Stimulated activated CD8-positive, alpha-beta memory T cell treated with anti-CD3 and anti-CD28 coated beads, Interleukin-2, amount 100 ng/mL, for 1 hour (primary cell): Measurements from ENCODE around the gene PSEN2.
"Not testable (repeated sequence)": the region's sequence is repeated elsewhere in the genome, so short reads cannot be mapped to it uniquely, and the experiment has no call there.

ENCODE experiments used
- DNase-seq, 2 donors: peaks; one replicate each; pipeline ENCODE4 v3.0.0-alpha.2; 2020; ENCODE audit warnings: low read depth in 2 of 2

Gene PSEN2

DNA sequence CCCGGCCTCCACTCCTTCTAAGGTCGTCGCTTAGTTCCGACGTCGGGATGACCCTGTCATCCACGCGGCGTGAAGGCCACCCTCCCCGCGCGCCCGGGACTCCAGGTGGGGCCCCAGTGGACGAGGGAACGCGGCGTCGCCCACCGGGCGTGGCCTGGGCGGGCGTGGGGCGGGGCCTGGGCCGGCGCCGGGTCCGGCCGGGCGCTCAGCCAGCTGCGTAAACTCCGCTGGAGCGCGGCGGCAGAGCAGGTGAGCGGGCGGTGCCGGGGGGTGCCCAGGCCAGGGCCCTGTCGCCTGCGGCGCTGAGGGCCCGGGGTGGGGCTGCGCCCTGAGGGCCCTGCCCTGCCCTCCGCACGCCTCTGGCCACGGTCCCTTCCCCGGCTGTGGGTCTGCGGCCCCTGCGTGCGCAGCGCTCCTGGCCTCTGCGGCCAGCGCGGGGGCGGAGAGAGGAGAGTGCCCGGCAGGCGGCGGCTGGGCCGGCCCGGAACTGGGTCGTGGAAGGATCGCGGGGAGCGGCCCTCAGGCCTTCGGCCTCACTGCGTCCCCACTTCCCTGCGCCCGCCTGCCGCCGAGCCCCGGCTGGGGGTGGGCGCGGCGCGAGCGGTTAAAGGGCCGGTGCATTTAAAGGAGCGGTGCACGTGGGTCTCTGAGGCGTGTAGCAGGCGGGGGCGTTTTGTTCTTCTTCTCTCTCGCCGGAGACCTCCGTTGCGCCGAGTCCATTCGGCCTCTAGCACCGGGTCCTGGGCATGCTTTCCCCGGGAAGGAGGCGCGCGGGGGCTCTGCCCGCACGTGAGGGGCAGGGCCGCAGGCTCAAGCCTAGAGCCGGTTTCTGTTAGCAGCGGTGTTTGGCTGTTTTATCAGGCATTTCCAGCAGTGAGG is at the start of gene PSEN2:
Gene PSEN2, plus strand, starts transcription at position 216 of the 879 bp plus-strand sequence. CDS start 11,292 bp downstream, outside the sequence.
- DNase-seq, result peak; percentile 24 to 25

DNA sequence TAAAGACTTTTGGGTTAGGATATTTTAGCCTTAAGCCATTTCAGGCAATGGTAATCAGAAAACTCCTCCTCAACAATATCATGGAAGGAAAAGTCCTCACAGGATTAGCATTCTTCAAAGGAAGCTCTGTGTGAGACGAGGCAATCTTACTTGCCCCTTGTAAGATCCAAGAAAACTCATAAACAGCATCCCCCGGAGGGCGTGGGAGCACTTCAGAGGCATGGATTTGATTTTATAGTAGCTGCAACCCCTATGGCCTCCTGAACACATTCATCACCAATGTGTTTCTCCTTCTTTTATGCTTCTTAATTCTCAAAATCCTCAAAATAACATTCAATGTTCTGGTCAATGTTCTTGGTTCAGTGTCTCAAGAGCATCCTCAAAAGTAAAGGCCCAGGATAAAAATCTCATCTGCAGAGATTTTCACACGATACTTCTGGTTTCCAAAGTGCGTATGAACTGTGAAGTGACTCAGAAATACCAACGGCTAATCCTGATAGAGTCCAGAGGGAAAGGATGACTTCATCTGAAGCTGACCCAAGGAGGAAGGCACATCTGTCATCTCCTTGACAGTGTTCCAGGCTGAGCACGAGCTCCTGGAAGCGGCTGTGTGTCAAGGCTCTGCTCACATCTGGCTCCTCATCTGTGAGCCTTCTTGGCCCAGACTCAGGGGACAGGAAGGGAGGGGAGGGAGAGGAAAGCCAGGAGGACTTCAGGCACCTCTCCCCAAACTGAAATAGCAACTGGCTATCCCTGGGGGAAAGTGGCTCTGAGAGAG is 49.3 kb upstream of the PSEN2 start:
- DNase-seq, result no peak

DNA sequence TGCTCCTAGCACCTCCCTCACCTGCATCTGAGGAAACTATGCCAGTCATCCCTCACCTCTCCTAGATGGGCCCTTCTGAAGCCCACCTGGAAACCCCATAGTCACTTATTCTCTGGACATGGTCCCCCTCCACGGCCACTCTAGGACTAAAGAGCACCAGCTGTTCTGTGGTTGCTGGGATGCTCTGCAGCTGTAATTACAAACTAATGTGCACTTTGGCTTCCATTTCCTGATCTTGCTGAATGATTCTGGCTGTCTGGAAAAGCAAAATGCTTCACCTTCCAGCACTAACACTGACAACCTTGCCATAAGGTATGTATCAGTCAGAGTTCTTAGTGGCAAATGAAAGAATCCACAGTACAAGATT is 48.7 kb upstream of the PSEN2 start:
- DNase-seq, result no peak

DNA sequence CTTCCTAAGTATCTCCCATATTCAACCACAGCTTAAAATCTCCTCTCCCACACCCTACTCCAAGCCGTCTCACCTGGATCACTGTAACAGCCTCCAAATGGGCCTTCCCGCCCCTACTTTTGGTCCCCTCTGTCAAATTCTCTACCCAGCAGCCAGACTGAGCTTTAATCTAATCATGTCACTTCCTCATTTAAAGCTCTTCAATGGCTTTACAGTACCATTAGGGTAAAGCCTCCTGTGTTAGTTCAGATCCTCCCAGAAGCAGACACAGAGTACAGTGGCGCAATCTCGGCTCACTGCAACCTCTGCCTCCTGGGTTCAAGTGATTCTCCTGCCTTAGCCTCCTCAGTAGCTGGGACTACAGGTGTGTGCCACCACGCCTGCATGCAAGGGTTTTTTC is 46.8 kb upstream of the PSEN2 start:
- DNase-seq, result no peak

DNA sequence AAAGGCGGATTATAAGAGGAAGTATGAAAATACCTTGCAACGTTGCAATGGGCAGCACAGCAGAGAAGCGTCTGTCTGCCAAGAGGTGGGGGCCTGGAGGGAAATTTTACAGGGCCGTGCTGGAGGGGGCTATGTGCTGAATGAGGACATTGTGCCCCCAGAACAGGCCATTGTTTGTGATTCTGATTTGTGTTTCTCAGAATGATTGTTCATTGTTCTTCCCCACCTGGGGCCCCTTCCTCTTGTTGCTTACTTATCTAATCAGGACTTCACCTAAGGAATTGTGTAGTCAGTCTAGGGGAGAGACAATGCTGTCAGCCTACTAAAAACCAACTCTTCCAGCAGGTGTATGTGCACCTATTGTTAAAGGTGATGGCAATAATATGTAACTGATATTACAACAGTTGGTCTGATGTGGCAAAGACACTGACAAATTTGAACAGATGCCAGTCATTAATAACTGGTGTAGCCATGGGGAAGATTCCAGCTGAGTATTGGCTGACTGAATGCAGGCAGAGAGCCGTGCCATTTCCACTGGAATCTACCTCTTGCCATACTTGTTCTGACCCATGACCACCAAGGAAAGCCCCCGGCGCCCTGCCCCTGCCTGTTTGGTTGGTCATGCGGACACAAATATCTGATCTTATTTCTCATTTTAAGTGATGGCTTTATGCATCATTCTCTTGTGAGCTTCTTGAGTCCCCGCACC is 45.2 kb upstream of the PSEN2 start:
- DNase-seq, result no peak

DNA sequence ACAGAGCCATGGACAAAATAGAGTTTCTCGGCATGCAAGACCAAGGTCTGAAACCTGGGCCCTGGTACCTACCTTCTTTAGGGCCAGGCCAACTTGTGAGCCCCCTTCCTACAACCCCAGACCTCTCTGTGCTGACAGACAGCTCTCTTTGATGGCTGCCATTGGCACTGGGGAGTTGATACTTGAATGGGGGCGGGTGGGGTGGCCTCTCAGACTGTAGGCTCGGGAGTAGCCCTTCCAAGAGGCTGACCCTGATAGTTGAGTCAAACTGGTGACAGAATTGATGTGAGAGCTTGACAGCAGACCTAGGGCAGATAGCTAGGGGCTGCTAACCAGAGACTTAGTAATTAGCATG is 44.7 kb upstream of the PSEN2 start:
- DNase-seq, result no peak

DNA sequence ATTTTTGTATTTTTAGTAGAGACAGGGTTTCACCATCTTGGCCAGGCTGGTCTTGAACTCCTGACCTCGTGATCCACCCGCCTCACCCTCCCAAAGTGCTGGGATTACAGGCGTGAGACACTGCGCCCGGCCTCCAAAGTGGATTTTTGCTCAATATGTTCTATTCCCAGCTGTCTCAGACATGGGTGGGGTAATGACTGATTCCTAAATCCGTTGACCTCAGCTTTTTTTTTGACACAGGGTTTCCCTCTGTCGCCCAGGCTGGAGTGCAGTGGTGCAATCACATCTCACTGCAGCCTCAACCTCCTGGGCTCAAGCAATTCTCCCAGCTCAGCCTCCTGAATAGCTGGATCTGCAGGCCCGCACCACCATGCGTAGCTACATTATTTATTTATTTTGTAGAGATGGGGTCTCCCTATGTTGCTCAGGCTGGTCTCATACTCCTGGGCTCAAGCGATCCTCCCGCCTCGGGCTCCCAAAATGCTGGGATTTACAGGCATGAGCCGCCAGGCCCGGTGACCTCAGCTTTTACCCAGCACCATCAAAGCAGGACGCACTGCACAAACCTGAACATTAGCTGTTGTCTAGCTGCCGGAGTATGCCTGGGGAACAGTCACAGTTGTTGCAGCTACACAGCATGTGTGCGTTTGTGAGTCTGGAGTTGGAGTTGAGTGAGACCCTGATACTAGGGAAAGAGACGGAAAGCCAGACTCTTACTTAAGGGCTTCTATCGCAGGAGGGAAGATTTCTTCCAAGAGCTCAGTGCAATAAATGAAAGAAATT is 43.7 kb upstream of the PSEN2 start:
- no peak for DNase-seq

DNA sequence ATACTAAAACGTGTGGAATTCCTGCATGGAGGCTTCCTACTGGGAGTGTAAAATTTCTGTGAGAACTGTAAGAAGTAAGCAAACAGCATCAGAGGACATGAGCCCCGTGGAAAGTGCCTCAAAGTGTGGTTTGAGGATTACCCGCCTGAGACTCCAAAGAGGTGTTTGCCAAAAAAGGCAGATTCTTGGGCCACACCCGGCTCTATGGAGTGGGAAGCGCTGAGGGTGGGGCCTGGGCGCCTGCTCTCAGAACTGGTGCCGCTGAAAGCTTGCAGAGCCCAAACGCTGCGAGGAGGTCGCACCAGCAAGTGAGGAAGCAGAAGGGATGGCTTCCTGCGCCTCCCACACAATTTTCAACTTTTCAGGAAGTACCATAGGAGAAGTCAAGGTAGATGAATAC is 43.0 kb upstream of the PSEN2 start:
- DNase-seq, result no peak

DNA sequence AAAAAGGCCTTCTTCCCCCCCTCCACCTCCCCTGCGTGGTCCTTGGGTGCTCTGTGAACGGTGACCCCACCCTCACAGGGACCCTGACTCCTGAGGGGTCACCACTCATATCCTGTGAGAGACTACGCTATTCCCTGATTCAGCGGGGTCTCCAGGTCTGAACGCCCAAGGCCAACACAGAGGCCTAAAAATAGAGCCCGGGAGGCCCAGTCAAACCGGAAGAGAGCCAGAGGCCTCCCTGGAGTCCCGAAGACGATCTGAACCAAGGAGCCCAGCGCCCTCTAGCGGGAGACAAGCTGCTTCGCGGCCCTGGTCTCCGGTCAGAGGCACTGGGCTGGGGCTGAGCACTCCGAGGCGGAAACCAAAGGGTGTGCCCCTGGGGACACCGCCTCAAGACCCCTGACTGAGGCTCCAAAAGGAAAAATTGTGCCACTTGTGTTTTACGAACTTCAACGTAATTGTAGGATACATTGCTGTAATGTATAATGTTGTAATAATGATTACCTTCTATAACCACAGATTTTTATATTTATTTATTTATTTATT is 42.4 kb upstream of the PSEN2 start:
- DNase-seq, result peak; percentile 89 to 92

DNA sequence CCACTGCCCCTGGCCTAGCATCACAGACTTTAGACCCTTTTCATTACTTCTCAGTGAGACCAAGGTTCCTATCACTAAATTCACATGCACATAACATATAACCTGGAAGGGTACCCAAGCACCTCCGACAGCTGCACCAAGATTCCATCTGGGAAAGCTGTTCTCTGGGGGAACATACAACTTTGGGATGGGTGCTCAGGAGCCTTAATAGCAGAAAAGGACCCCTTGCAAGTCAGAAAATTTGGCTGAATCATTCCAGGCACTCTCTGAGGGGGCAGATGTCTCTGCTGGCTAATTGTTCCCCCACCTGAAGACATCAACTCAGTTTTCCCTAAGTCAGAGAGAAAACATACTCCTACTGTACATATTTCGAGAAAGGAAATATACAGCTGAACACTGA is 41.3 kb upstream of the PSEN2 start:
- DNase-seq, result no peak

DNA sequence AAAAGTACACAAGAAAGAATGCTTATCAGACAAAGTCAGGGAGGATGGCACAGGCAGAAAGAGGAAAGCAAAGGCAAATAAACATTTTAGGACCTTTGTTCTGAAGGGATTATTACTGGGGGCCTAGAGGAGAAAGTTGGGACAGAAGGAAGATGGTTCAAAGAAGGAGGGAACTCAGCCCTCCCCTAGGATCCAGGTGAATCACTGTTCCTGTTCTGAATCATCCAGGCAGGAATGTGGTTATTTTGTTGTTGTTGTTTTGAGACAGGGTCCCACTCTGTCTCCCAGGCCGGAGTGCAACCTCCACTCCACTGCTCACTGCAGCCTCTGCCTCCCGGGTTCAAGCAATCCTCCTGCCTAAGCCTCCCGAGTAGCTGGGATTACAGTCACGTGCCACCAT is 38.5 kb upstream of the PSEN2 start:
- DNase-seq, result no peak

DNA sequence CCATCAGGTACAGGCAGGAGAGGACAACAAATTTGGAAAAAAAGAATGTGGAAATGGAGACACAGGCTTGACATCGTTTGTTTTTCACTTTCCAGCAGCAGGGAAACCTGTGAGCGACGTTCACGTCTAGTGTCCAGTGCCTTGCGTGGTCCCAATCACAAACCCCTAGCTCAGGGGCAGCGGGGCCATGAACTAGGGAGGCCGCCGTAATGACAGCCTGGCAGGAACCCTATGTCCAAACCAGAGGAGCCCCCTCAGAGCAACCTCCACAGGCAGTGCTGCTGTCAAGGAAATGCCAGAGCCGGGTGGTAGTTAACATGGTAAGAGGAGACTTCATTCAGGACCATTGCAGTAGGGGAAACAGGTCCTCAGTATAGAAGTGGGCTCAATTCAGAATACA is 37.8 kb upstream of the PSEN2 start:
- DNase-seq, result no peak

DNA sequence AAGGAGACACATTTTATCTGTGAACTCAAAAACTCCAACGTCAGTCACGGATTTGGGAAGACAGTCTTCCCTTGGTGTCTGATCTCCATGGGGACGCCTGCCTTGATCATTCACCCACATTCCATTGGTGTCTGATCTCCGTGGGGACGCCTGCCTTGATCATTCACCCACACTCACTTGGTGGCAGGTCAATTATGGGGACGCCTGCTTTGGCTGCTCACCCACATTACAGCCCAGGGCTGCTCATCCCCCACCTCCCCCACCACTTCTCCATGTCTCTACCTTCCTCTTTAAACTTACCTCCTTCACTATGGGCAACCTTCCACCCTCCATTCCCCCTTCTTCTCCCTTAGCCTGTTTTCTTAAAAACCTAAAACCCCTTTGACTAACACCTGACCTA is 36.2 kb upstream of the PSEN2 start:
- DNase-seq, result not testable (repeated sequence)

DNA sequence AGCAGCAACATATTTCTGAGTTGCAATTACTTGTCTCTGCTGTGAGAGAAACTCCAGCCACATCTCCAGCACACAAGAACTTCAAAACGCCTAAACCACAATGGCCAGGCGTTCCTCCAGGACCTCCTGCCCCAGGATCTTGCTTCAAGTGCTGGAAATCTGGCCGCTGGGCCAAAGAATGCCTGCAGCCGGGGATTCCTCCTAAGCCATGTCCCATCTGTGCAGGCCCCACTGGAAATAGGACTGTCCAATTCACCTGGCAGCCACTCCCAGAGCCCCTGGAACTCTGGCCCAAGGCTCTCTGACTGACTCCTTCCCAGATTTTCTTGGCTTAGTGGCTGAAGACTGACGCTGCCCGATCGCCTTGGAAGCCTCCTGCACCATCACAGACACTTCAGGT is 35.0 kb upstream of the PSEN2 start:
- DNase-seq, result not testable (repeated sequence)

DNA sequence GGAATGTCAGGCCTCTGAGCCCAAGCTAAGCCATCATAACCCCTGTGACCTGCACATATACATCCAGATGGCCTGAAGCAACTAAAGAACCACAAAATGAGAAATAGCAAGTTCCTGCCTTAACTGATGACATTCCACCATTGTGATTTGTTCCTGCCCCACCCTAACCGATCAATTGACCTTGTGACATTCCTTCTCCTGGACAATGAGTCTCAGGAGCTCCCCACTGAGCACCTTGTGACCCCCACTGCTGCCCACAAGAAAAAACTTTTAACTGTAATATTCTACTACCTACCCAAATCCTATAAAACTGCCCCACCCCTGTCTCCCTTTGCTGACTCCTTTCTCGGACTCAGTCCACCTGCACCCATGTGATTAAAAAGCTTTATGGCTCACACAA is 32.5 kb upstream of the PSEN2 start:
- DNase-seq, result not testable (repeated sequence)

DNA sequence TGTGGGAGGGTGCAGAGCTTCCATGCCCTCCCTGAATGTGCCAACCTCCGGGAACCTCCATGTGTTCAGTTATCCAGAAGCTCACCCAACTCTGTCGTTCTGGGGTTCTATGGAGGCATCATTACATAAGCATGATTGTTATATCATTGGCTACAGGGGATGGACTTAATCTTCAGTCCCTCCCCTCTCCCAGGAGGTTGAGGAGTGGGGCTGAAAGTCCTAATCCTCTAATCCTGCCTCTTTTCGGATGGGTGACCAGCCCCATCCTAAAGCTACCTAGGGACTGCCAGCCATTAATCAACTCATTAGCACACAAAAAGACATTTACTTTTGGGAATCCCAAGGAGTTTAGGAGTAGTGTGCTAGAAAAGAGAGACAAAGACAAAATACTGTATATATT is 32.0 kb upstream of the PSEN2 start:
- DNase-seq, result no peak

DNA sequence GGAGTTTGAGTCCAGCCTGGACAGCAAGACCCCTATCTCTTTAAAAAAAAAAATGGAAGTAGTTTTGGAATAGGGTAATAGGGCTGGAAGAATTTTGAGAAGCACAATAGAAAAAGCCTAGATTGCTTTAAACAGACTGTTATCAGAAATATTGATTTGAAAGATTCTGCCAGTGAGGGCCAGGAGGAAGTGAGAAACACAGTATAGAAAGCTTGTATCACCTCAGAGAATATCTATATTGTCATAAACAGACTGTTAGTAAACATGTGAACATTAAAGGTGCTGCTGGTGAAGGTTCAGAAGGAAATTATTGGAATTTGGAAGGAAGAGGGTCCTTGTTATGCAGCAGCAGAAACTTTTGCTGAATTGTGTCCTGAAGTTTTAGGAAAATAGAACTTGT is 24.8 kb upstream of the PSEN2 start:
- no peak for DNase-seq

DNA sequence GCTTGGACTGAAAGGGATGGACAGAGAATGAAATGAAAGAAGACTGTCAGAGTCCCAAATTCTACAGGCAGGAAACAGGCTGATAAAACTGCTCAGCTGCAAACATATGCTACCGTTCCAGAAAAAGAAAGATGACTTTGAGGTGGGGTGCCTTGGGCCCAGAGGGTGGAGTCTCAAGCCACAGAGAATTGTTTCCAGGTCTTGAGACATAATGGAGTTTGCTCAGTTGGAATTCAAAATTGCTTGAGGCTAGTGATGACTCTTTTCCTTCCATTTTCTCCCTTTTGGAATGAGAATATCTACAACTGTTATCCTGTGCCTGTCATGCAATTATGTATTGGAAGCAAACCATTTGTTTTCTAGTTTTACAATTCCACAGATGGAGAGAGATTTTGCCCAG is 23.6 kb upstream of the PSEN2 start:
- DNase-seq, result no peak

DNA sequence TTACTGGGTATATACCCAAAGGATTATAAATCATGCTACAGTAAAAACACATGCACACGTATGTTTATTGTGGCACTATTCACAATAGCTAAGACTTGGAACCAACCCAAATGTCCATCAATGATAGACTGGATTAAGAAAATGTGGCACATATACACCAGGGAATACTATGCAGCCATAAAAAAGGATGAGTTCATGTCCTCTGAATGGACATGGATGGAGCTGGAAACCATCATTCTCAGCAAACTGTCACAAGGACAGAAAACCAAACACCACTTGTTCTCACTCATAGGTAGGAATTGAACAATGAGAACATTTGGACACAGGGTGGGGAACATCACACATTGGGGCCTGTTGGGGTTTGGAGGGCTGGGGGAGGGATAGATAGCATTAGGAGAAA is 15.9 kb upstream of the PSEN2 start:
- not testable (repeated sequence) for DNase-seq

DNA sequence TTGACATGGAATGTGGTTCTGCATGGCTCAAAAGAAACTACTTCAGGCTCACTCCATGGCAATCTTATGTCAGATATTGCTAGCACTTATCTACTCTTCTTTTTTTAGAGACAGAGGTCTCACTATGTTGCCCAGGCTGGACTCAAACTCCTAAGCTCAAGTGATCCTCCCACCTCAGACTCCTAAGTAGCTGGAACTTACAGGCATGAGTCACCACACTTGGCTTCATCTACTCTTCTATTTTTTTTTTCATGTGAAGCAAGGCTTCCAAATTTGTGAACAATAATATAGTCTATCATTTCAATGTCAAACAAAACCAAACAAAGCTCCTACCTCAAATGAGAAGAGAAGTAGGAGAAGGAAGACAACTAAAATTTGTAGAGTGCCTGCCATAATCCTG is 7.5 kb upstream of the PSEN2 start:
- DNase-seq, result no peak

DNA sequence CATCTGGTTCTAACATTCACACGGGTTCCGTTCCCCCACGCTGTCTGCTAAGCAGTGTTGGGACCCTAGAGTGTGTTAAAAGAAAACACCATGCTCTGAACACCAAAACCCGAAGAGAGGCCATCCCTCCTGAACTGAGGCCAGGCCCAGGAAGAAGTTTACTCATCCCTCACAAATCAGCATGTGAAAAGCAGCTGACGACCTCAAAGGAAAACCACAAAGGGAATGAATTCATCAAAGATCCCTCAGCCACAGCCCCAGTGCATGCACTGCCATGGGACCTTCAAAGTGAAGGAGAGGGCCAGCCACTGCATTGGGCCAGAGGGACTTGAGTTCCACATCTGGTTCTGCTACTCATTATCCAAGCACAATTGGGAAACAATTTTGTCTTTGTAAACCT is 7.0 kb upstream of the PSEN2 start:
- no peak for DNase-seq

DNA sequence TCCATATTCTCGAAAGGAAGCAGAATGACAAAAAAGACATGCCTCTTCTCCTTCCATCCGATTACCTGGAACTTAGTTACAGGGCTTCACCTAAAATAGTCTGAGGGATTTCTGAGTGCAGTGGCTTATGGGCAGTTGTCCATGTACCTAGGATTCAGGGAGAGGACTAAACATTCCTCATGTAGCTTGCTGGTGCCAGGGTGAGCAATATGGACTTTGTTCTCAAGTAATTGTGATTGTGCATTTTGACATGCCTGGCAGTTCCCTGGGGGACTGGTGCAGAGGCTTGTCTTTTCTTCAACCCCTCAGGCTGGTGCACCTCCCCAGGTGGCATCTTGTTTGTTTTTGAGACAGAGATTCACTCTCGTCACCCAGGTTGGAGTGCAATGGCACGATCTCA is 6.1 kb upstream of the PSEN2 start:
- no peak for DNase-seq
